Spleen (tissue), 11 donors: ENCODE results near the gene KMT2D. TPM values are rescaled to one million over a fixed set of nuclear protein-coding genes. Genes with fewer than 3 reads are reported as not detected.
A peak's percentile ranks its signal among the peaks of the same experiment; 100 is the strongest.

Experiments used
- DNase-seq: peaks from one replicate; pipeline ENCODE4 v3.0.0-alpha.2; 2020
- H3K27ac ChIP-seq, 8 donors: fragments of 200-600 bp; sonication (generic) in 7 of 8; 1 replicate in 4 of 8; 2 replicates in 4 of 8; pipeline versions ENCODE4 v1.5.0 to v1.8.0; 2016 to 2021; ENCODE audit warnings: inconsistent platforms in 4 of 8, mild to moderate bottlenecking in 4 of 8, moderate library complexity in 1 of 8
- H3K27me3 ChIP-seq, 7 donors: fragments of 200-600 bp; sonication (generic) in 6 of 7; replicated peaks in 1 of 7; 1 replicate in 4 of 7; 2 replicates in 3 of 7; pipeline versions ENCODE4 v1.5.0 to v1.8.0; 2016 to 2021; ENCODE audit warnings: inconsistent platforms in 3 of 7, mild to moderate bottlenecking in 1 of 7
- H3K36me3 ChIP-seq, 6 donors: fragments of 200-600 bp; sonication (generic) in 5 of 6; 1 replicate in 4 of 6; 2 replicates in 2 of 6; pipeline versions ENCODE4 v1.5.0 to v1.8.0; 2016 to 2021; ENCODE audit warnings: inconsistent platforms in 2 of 6
- H3K4me1 ChIP-seq, 6 donors: fragments of 200-600 bp; sonication (generic) in 5 of 6; 1 replicate in 3 of 6; 2 replicates in 3 of 6; pipeline versions ENCODE4 v1.5.0 to v1.8.0; 2016 to 2021; ENCODE audit warnings: inconsistent platforms in 3 of 6
- H3K4me3 ChIP-seq, 8 donors: fragments of 200-600 bp; sonication (generic) in 7 of 8; 1 replicate in 4 of 8; 2 replicates in 4 of 8; pipeline versions ENCODE4 v1.5.0 to v1.8.0; 2016 to 2021; ENCODE audit warnings: inconsistent platforms in 4 of 8, mild to moderate bottlenecking in 4 of 8, moderate library complexity in 2 of 8
- H3K9me3 ChIP-seq, 8 donors: fragments of 200-600 bp; sonication (generic) in 7 of 8; 1 replicate in 4 of 8; 2 replicates in 4 of 8; pipeline versions ENCODE4 v1.5.0 to v1.8.0; 2016 to 2021; ENCODE audit warnings: inconsistent platforms in 4 of 8
- CTCF ChIP-seq, 11 experiments: fragments of 200-600 bp in 7 of 11; fragments of 450-650 bp in 4 of 11; sonication (generic) in 4 of 11; IDR thresholded peaks in 8 of 11; conservative IDR thresholded peaks in 3 of 11; 1 replicate in 7 of 11; 2 replicates in 4 of 11; pipeline versions ENCODE4 v1.4.0 to v1.8.0; 2016 to 2021; ENCODE audit warnings: antibody characterized with exemption in 11 of 11, inconsistent platforms in 4 of 11, mild to moderate bottlenecking in 1 of 11
- POLR2A ChIP-seq, 3 donors: fragments of 450-650 bp; IDR thresholded peaks; one replicate each; pipeline ENCODE4 v1.5.1; 2017; ENCODE audit warnings: antibody characterized with exemption in 3 of 3, mild to moderate bottlenecking in 1 of 3
- POLR2AphosphoS5 ChIP-seq, 3 donors: sonication (generic); formaldehyde crosslinking; IDR thresholded peaks; one replicate each; pipeline ENCODE4 v1.5.1; 2017; ENCODE audit warnings: antibody characterized with exemption in 3 of 3
- WGBS, 5 donors: extraction: QIAGEN DNeasy Blood & Tissue Kit in 3 of 5; methylation state at CpG; one replicate each; pipeline versions ENCODE4 v1.1.5 to v1.1.7; 2013 to 2018; 5-methylcytosine and 5-hydroxymethylcytosine counted together
- intact Hi-C: fragments of 100-400 bp; cut with DNase I; formaldehyde crosslinking; loops from one replicate; pipeline ENCODE4 v1.15.0; 2023; ENCODE audit warnings: low total_unique reads
- polyA plus RNA-seq, 3 donors: library from polyadenylated mRNA; stranded (reverse); fragments of 200-250 nt; gene quantifications; one replicate each; pipeline ENCODE4 v1.2.1, GENCODE V29; 2013
- total RNA-seq, 7 donors: library from RNA; depleted of rRNA in 3 of 7; stranded (reverse); fragments of >200 nt in 3 of 7; fragmentation: NEBNext Ultra II Directional in 4 of 7; extraction: Animal tissue kit (Norgen Biotek cat#: 25700) in 4 of 7; gene quantifications; one replicate each; pipeline versions ENCODE4 v1.1.0 to v1.2.1, GENCODE V29; 2016 to 2021
- donor health status: healthy with polysubstance abuse.
- donor health status: DM: no; HTN: no; CAD: no; lungs with moderate emphysema.
- donor health status: DM: no; HTN: no; CAD: no.
- donor health status: Bipolar disorder and iron deficiency.
- donor health status: healthy.
- donor health status: DM: no; HTN: no; CAD: no.
- donor health status: DM: yes; HTN: yes; CAD: no.

The KMT2D gene
- total and polyA plus RNA-seq, 10 donors = 5.1 to 172 (median 140) TPM

DNA sequence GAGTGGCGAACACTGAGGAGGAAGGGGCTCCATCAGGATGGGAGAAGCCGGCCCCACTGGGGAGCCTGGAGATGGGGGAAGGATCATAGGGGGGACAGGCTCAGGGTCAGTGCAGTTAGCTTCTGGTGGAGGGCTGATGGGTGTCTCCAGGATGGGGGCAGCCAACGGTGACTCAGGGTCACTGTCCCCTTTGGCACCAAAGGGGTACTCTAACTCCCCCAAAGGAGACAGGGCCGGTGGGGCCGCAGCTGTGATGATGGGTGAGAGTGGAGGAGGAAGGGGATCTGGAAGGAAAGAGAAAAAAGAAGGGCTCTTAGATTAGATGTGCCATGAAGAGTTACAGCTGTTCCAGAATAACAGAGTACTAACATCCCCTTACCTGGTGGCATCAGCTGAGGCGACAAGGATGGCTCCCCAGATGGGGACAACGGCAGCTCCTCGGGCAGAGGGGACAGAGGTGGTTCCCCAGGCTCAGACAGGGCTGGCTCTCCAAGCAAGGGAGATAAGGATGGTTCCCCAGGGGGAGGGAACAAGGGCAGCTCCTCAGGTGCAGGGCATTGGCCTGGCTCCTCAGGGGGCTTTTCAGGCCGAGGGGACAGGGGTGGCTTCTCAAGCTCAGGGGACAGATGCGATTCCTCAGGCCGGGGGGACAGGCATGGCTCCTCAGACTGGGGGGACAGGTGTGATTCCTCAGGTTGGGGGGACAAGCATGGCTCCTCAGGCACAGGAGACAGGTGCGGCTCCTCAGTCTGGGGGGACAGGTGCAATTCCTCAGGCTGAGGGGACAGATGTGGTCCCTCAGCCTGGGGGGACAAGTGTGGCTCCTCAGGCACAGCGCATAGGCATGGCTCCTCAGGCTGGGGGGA is 9.9 kb downstream of the KMT2D start:
- WGBS, 5 donors = 90 to 98% (median 95%) methylated on average over 12 to 13 of the region's 13 CpGs
- DNase-seq = peak; percentile 43
- peaks cover 14 to 96% (median 94%) of the 10 kb centered on the region in 6 donors for H3K36me3 ChIP-seq

DNA sequence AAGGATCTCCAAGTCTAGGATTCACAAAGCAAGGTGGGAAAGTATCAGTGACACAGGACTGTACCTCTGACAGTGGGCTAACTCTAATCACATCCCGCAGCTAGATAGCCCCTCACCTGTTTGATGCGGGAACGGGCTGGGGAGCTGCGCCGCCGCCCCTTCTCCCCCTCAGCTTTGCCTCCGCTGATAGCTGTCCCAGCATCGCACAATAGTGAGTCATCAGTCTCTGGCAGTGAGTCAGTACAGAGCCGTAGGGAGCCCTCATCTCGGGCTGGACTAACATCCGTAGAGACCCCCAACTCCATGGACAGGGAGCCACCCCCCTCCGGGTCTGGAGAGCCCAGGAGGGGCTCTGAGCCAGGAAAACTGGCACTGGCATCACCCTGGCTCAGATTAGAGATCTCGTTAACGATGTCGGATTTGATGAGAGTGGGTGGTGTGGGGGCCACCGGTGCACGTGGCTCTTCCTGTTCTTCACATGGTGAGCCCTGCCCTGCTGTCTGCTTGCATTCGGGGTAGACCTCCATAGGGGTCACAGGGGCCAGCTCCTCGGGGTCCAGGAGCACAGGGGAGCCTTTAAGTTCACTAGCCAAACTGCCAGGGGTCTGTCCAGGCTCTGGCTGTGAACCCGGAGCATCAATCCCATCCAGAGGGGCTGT is 10.9 kb downstream of the KMT2D start:
- H3K4me3 ChIP-seq = no peak overlapping the region
- H3K27me3 ChIP-seq = no peaks in the 10 kb centered on the region
- H3K4me1 ChIP-seq = peaks cover 1 to 18% (median 5%) of the 10 kb centered on the region in 6 donors
- TF ChIP-seq CTCF (IDR thresholded peaks at IDR 0.05 in 8 of 11, conservative IDR thresholded peaks at IDR 0.05 in 3 of 11) (no peak), POLR2AphosphoS5 (IDR thresholded peaks at IDR 0.05) (peak in 1 of 3 donors; percentile 53)
- 91 to 96% (median 93%) methylated on average over 10 to 20 of the region's 20 CpGs for WGBS, 5 donors
- peak; percentile 41 for DNase-seq
- H3K27ac ChIP-seq = no peak overlapping the region
- H3K9me3 ChIP-seq = no peaks in the 10 kb centered on the region
- intact Hi-C loops = no loop called here
- peaks cover 17 to 100% (median 99%) of the 10 kb centered on the region in 6 donors for H3K36me3 ChIP-seq

More for the DNA sequence above, 9.9 kb downstream of the KMT2D start:
- Histone ChIP-seq H3K27ac (no peak overlapping the region), H3K27me3 (no peaks in the 10 kb centered on the region), H3K9me3 (no peaks in the 10 kb centered on the region), H3K4me1 (peaks cover 12 to 28% (median 16%) of the 10 kb centered on the region in 6 donors), H3K4me3 (no peak overlapping the region)
- TF ChIP-seq POLR2A (IDR thresholded peaks at IDR 0.05) (no peak), POLR2AphosphoS5 (IDR thresholded peaks at IDR 0.05) (peak in 2 of 3 donors; percentile 11 to 24), CTCF (IDR thresholded peaks at IDR 0.05 in 8 of 11, conservative IDR thresholded peaks at IDR 0.05 in 3 of 11) (no peak)
- intact Hi-C loops = no loop called here

- no peaks in the 10 kb centered on the region for H3K9me3 ChIP-seq
- no peak overlapping the region for H3K27ac ChIP-seq
- no peak overlapping the region for H3K4me3 ChIP-seq
- peaks cover 15 to 100% (median 99%) of the 10 kb centered on the region in 6 donors for H3K36me3 ChIP-seq
- H3K27me3 ChIP-seq = no peaks in the 10 kb centered on the region
- intact Hi-C loops = no loop called here
- peak; percentile 63 for DNase-seq
- TF ChIP-seq POLR2AphosphoS5 (IDR thresholded peaks at IDR 0.05) (no peak), POLR2A (IDR thresholded peaks at IDR 0.05) (no peak), CTCF (IDR thresholded peaks at IDR 0.05 in 8 of 11, conservative IDR thresholded peaks at IDR 0.05 in 3 of 11) (no peak)
- peaks cover 0 to 17% (median 1%) of the 10 kb centered on the region in 6 donors for H3K4me1 ChIP-seq
- 91 to 97% (median 93%) methylated on average over 10 of the region's 10 CpGs for WGBS, 5 donors
Measured at GRCh38 chr12:49048953-49049352, 11.6 kb downstream of the KMT2D start.
